Small intestine (tissue), 7 donors: Measurements from ENCODE around the gene MRM1. TPM values are rescaled to one million over a fixed set of nuclear protein-coding genes. Genes with fewer than 3 reads are reported as not detected.
A peak's percentile ranks its signal among the peaks of the same experiment; 100 is the strongest.

ENCODE experiments used
- DNase-seq, 2 donors: peaks; one replicate each; pipeline versions ENCODE4 v3.0.0 to v3.0.0-alpha.2; 2013
- FAIRE-seq: peaks from 2 replicates; lab custom pipeline; 2012; peaks lifted over from hg19 to GRCh38; lab: Jason Lieb, UNC
- H3K27ac ChIP-seq, 3 donors: one replicate each; pipeline ENCODE4 v1.5.1; 2013; ENCODE audit warnings: low read length in 2 of 3, mild to moderate bottlenecking in 2 of 3, control low read depth in 1 of 3, inconsistent platforms in 1 of 3, low read depth in 1 of 3, moderate library complexity in 1 of 3
- H3K27me3 ChIP-seq, 3 donors: one replicate each; pipeline ENCODE4 v1.6.1; 2013; ENCODE audit warnings: low read length in 3 of 3, inconsistent platforms in 1 of 3; ENCODE audit not compliant: control insufficient read depth in 3 of 3, insufficient read depth in 3 of 3
- H3K36me3 ChIP-seq, 3 donors: one replicate each; pipeline ENCODE4 v1.6.1; 2013; ENCODE audit warnings: low read length in 3 of 3, inconsistent platforms in 1 of 3, low read depth in 1 of 3, mild to moderate bottlenecking in 1 of 3, moderate library complexity in 1 of 3; ENCODE audit not compliant: control insufficient read depth in 3 of 3, insufficient read depth in 2 of 3
- H3K4me1 ChIP-seq, 3 donors: one replicate each; pipeline ENCODE4 v1.6.1; 2013; ENCODE audit warnings: low read length in 2 of 3, inconsistent platforms in 1 of 3, low read depth in 1 of 3, mild to moderate bottlenecking in 1 of 3, moderate library complexity in 1 of 3; ENCODE audit not compliant: control insufficient read depth in 3 of 3, insufficient read depth in 2 of 3
- H3K4me3 ChIP-seq, 3 donors: one replicate each; pipeline ENCODE4 v1.5.1; 2013; ENCODE audit warnings: low read length in 3 of 3, control low read depth in 1 of 3, inconsistent platforms in 1 of 3, low read depth in 1 of 3, mild to moderate bottlenecking in 1 of 3, moderate library complexity in 1 of 3
- H3K9me3 ChIP-seq, 2 donors: one replicate each; pipeline ENCODE4 v1.6.1; 2013; ENCODE audit warnings: low read depth in 1 of 2, low read length in 1 of 2; ENCODE audit not compliant: control insufficient read depth in 2 of 2, insufficient read depth in 1 of 2
- WGBS, 3 donors: extraction: QIAGEN DNeasy Blood & Tissue Kit; methylation state at CpG; one replicate each; pipeline ENCODE4 v1.1.7; 2013; 5-methylcytosine and 5-hydroxymethylcytosine counted together
- polyA plus RNA-seq, 4 donors: library from polyadenylated mRNA; stranded (reverse) in 3 of 4; unstranded in 1 of 4; fragments of 200-250 nt in 3 of 4; fragments of 120-200 nt in 1 of 4; gene quantifications; one replicate each; pipeline versions ENCODE4 v1.2.1 to v1.2.3, GENCODE V29; 2013
- donor health status: healthy with polysubstance abuse.
- donor health status: control.
- donor health status: control.
- donor health status: Bipolar disorder and iron deficiency.
- donor health status: healthy.

The MRM1 gene
- polyA plus RNA-seq, 4 donors: 7.8 to 20.6 (median 16.1) TPM

- no peak for DNase-seq
- Histone ChIP-seq H3K4me1 (peaks cover 8 to 88% (median 10%) of the 10 kb centered on the region in 3 donors), H3K9me3 (no peaks in the 10 kb centered on the region), H3K4me3 (peak overlapping the region in 1 of 3 donors; percentile 26), H3K27me3 (no peaks in the 10 kb centered on the region), H3K36me3 (peaks cover 3 to 78% (median 11%) of the 10 kb centered on the region in 3 donors), H3K27ac (peak overlapping the region; percentile 83 to 93 (median 87))
- 71 to 84% (median 76%) methylated on average over 11 of the region's 11 CpGs for WGBS, 3 donors
- FAIRE-seq: no peak
Observed at GRCh38 chr17:36597866-36598777, 3.3 kb upstream of the MRM1 start.

- peak; percentile 75 to 96 for DNase-seq
- peak overlapping the region; percentile 83 to 93 (median 87) for H3K27ac ChIP-seq
- 27 to 59% (median 32%) methylated on average over 13 of the region's 13 CpGs for WGBS, 3 donors
Observed at GRCh38 chr17:36598951-36599401, 2.4 kb upstream of the MRM1 start.

DNA sequence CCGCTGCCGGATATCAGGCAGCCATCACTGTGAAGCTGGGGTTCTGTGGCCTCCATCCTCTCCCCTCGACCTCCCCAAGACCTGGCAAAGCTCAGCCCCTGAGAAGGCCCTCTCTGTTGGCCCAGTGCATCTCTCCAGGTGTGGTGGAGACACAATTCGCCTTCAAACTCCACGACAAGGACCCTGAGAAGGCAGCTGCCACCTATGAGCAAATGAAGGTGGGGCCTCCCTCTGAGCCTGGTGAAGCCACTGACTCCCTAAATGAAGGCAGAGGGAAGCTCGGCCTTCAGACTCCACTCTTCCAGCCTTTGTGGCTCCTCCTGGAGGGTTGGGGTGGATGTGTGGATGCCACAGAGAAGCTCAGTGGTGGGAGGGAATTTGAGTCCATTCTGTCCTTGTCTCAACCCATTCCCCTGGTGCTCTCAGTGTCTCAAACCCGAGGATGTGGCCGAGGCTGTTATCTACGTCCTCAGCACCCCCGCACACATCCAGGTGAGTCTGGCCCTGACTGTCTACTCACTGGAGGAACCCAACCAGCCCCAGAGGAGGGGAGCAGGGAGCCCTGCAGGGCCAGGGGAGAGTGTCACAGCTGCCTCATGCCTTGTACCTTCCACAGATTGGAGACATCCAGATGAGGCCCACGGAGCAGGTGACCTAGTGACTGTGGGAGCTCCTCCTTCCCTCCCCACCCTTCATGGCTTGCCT lies 1.7 kb upstream of the MRM1 start:
- WGBS, 3 donors: 56 to 78% (median 69%) methylated on average over 11 of the region's 11 CpGs
- no peak overlapping the region for H3K4me3 ChIP-seq
- peak overlapping the region; percentile 83 to 93 (median 87) for H3K27ac ChIP-seq
- DNase-seq (peak; percentile 27 to 35), FAIRE-seq (no peak)
- H3K9me3 ChIP-seq: no peaks in the 10 kb centered on the region
- peaks cover 8 to 74% (median 10%) of the 10 kb centered on the region in 3 donors for H3K4me1 ChIP-seq
- peaks cover 3 to 66% (median 11%) of the 10 kb centered on the region in 3 donors for H3K36me3 ChIP-seq
- no peaks in the 10 kb centered on the region for H3K27me3 ChIP-seq

More at GRCh38 chr17:36598951-36599401, 2.4 kb upstream of the MRM1 start:
- Histone ChIP-seq H3K36me3 (peaks cover 3 to 72% (median 11%) of the 10 kb centered on the region in 3 donors), H3K4me3 (peak overlapping the region in 1 of 3 donors; percentile 13), H3K9me3 (no peaks in the 10 kb centered on the region), H3K27me3 (no peaks in the 10 kb centered on the region), H3K4me1 (peaks cover 8 to 81% (median 10%) of the 10 kb centered on the region in 3 donors)
- no peak for FAIRE-seq

DNA sequence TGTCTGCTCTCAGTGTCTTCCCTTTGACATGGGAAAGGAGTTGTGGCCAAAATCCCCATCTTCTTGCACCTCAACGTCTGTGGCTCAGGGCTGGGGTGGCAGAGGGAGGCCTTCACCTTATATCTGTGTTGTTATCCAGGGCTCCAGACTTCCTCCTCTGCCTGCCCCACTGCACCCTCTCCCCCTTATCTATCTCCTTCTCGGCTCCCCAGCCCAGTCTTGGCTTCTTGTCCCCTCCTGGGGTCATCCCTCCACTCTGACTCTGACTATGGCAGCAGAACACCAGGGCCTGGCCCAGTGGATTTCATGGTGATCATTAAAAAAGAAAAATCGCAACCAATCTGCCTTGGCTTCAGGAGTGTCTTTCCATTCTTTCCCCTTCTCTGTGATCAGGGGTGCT lies 918 bp upstream of the MRM1 start:
- peaks cover 8 to 68% (median 10%) of the 10 kb centered on the region in 3 donors for H3K4me1 ChIP-seq
- H3K27ac ChIP-seq: peak overlapping the region; percentile 83 to 94 (median 87)
- peaks cover 3 to 58% (median 11%) of the 10 kb centered on the region in 3 donors for H3K36me3 ChIP-seq
- peak overlapping the region in 1 of 3 donors; percentile 63 for H3K4me3 ChIP-seq
- FAIRE-seq (no peak), DNase-seq (no peak)
- 42 to 57% (median 46%) methylated on average over 3 of the region's 3 CpGs for WGBS, 3 donors
- H3K27me3 ChIP-seq: no peaks in the 10 kb centered on the region
- no peaks in the 10 kb centered on the region for H3K9me3 ChIP-seq

- Histone ChIP-seq H3K27me3 (no peaks in the 10 kb centered on the region), H3K27ac (peak overlapping the region; percentile 83 to 94 (median 87)), H3K9me3 (no peaks in the 10 kb centered on the region), H3K4me3 (peak overlapping the region; percentile 63 to 84 (median 71)), H3K36me3 (peaks cover 3 to 55% (median 9%) of the 10 kb centered on the region in 3 donors), H3K4me1 (peaks cover 8 to 64% (median 10%) of the 10 kb centered on the region in 3 donors)
- FAIRE-seq: no peak
- WGBS, 3 donors: 18 to 30% (median 27%) methylated on average over 10 of the region's 10 CpGs
- no peak for DNase-seq
Observed at GRCh38 chr17:36600936-36601302, 464 bp upstream of the MRM1 start.

GRCh38 chr17:36602030-36602748 lies 806 bp downstream of the MRM1 start:
- Histone ChIP-seq H3K36me3 (peaks cover 3 to 50% (median 9%) of the 10 kb centered on the region in 3 donors), H3K4me3 (peak overlapping the region; percentile 63 to 84 (median 71)), H3K27me3 (no peaks in the 10 kb centered on the region), H3K9me3 (no peaks in the 10 kb centered on the region), H3K27ac (peak overlapping the region; percentile 83 to 94 (median 87)), H3K4me1 (peaks cover 5 to 51% (median 6%) of the 10 kb centered on the region in 3 donors)
- DNase-seq (peak; percentile 45 to 62), FAIRE-seq (no peak)
- WGBS, 3 donors: 0 to 3% (median 1%) methylated on average over 37 to 38 of the region's 38 CpGs

DNA sequence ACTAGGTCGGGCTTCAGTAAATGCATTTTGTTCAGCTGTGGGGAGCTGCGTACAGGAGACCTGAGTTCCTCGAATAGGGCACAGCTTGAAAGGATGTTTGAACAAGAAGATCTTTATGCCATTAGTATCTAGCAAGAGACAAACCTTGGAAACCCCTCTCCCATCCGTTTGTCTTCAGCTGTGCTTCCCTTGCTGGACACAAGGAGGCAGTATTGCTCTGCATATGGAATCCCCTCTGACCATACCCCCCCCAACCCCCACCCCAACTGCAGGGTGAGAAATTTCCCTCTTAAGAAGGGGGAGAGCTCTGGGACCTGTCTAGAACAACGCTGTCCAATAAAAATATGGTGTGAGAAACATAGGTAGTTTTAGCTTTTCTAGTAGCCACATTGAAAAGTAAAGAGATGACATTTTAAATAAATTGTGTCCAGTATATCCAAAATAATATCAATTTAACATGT lies 1.6 kb downstream of the MRM1 start:
- WGBS, 3 donors: 3 to 8% (median 4%) methylated on average over 5 of the region's 5 CpGs
- peak overlapping the region in 2 of 3 donors; percentile 83 to 94 for H3K27ac ChIP-seq
- peak overlapping the region in 2 of 3 donors; percentile 63 to 84 for H3K4me3 ChIP-seq
- peaks cover 3 to 47% (median 7%) of the 10 kb centered on the region in 3 donors for H3K36me3 ChIP-seq
- no peaks in the 10 kb centered on the region for H3K27me3 ChIP-seq
- H3K4me1 ChIP-seq: peaks cover 3 to 44% (median 5%) of the 10 kb centered on the region in 3 donors
- H3K9me3 ChIP-seq: no peaks in the 10 kb centered on the region
- DNase-seq (peak; percentile 58 to 76), FAIRE-seq (no peak)
